Measurements from ENCODE around the gene SEPTIN10.

The SEPTIN10 gene

DNA sequence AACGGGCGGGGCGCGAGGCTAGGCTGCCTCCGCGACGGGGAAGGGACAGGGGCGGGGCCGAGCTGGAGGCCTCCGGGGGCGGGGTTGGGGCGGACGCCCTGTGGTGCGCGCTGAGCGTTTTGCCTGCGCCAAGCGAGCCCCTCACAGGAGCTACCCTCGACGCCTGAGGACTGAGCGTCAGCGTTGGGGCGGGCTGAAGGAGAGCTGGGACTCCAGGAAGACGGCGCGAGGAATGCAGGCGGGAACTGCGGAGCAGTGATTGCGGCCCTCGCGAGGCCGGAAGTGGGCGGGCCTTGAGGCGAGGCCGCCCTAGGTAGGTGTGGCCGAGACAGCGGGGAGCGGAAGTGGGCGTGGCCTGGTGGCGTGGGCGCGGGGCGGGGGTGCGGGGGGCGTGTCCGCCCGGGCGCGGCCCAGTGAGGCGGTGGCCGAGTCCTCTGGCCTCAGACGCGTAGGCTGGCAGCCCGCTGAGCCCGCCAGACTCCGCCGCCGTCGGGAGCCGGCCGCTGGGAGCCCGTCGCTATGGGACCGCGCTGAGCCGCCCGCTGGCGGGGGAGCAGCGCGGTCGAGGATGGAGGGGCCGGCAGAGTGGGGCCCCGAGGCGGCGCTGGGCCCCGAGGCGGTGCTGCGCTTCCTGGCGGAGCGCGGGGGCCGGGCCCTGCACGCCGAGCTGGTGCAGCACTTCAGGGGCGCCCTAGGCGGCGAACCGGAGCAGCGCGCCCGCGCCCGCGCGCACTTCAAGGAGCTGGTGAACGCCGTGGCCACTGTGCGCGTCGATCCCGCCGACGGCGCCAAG, at the start of gene SEPTIN10, which contains the start of gene SOWAHC:
Gene SEPTIN10 (minus strand): TSS at position 45 of the 793 bp plus-strand sequence. CDS start 139 bp downstream, outside the sequence.
Gene SOWAHC (plus strand): TSS at position 443 of the 793 bp plus-strand sequence. CDS start 126 bp downstream, at position 569.
- ChIA-PET POLR2A (interaction anchor here (0.7 to 3.7 kb wide), 16 partner anchors 9 to 120 kb away, joined by 3 to 13 read pairs (median 4); no protein-coding TSS in a partner anchor), CTCF (interaction anchor here (0.5 to 1.0 kb wide), 2 partner anchors 30 to 68 kb away, joined by 5 to 6 read pairs; no protein-coding TSS in a partner anchor)
- peak; percentile 91 for DNase-seq (ENCODE audit: extremely low spot score)
- TF ChIP-seq ZNF384 (IDR thresholded peaks at IDR 0.05) (no peak), L3MBTL2 (conservative IDR thresholded peaks at IDR 0.05) (peak; percentile 88), FOXM1 (IDR thresholded peaks at IDR 0.05; ENCODE audit: borderline replicate concordance) (no peak), SUZ12 (IDR thresholded peaks at IDR 0.05) (no peak), TARDBP (IDR thresholded peaks at IDR 0.05) (no peak), FOXK2 (IDR thresholded peaks at IDR 0.05) (no peak), SP1 (IDR thresholded peaks at IDR 0.05) (peak; percentile 86), HDGF (IDR thresholded peaks at IDR 0.05; ENCODE audit: borderline replicate concordance) (no peak), LEF1 (IDR thresholded peaks at IDR 0.05; ENCODE audit: borderline replicate concordance) (peak; percentile 60; the same call in 1 of the 2 replicates), ELF4 (IDR thresholded peaks at IDR 0.05) (peak; percentile 60; the same call in 1 of the 2 replicates), BHLHE40 (IDR thresholded peaks at IDR 0.05; ENCODE audit: borderline replicate concordance) (no peak), CTBP1 (IDR thresholded peaks at IDR 0.05; ENCODE audit: borderline replicate concordance) (no peak)

DNA sequence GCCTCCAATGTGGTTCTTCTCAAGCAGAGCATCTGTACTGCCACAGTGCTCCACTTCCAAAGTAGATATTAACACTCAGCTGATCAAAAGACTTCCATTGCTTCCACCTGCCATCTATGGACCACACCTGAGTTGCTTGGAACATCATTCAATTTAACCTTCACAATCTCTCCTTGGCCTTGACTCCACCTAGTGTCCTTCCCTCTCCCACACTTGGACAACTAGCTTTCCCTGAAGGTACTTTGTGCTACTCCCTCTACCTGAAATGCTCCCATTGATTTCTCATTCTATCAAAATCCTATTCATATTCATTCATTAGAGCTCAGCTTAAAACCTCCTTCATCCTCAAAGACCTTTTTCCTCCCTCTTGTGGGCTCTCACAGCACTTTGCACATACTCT, 49.1 kb upstream of the SEPTIN10 start:
- ChIA-PET POLR2A (interaction anchor here (1.3 kb wide), 1 partner anchor 49 kb away, joined by 4 read pairs; the partner anchor contains the start of genes SEPTIN10 and SOWAHC), CTCF (interaction anchor here (2.2 kb wide), 1 partner anchor 117 kb away, joined by 6 read pairs; no protein-coding TSS in a partner anchor)
- TF ChIP-seq, protein P1, sequence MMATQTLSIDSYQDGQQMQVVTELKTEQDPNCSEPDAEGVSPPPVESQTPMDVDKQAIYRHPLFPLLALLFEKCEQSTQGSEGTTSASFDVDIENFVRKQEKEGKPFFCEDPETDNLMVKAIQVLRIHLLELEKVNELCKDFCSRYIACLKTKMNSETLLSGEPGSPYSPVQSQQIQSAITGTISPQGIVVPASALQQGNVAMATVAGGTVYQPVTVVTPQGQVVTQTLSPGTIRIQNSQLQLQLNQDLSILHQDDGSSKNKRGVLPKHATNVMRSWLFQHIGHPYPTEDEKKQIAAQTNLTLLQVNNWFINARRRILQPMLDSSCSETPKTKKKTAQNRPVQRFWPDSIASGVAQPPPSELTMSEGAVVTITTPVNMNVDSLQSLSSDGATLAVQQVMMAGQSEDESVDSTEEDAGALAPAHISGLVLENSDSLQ (IDR thresholded peaks at IDR 0.05), result no peak
- no peak for TF ChIP-seq SUZ12 (IDR thresholded peaks at IDR 0.05)
- TF ChIP-seq BHLHE40 (IDR thresholded peaks at IDR 0.05; ENCODE audit: borderline replicate concordance), result no peak
- TF ChIP-seq TARDBP (IDR thresholded peaks at IDR 0.05), result no peak
- no peak for TF ChIP-seq L3MBTL2 (conservative IDR thresholded peaks at IDR 0.05)
- TF ChIP-seq NFRKB (IDR thresholded peaks at IDR 0.05), result no peak
- TF ChIP-seq FOXA1 (IDR thresholded peaks at IDR 0.05), result no peak
- TF ChIP-seq CTBP1 (IDR thresholded peaks at IDR 0.05; ENCODE audit: borderline replicate concordance), result no peak
- no peak for TF ChIP-seq SP1 (IDR thresholded peaks at IDR 0.05)
- TF ChIP-seq FOXK2 (IDR thresholded peaks at IDR 0.05), result no peak
- TF ChIP-seq HDGF (IDR thresholded peaks at IDR 0.05; ENCODE audit: borderline replicate concordance), result no peak
- no peak for TF ChIP-seq ARNT (IDR thresholded peaks at IDR 0.05)
- no peak for TF ChIP-seq FOXM1 (IDR thresholded peaks at IDR 0.05; ENCODE audit: borderline replicate concordance)
- no peak for TF ChIP-seq ELF4 (IDR thresholded peaks at IDR 0.05)
- TF ChIP-seq LEF1 (IDR thresholded peaks at IDR 0.05; ENCODE audit: borderline replicate concordance), result no peak
- no peak for TF ChIP-seq ZNF384 (IDR thresholded peaks at IDR 0.05)
- no peak for DNase-seq (ENCODE audit: extremely low spot score)

DNA sequence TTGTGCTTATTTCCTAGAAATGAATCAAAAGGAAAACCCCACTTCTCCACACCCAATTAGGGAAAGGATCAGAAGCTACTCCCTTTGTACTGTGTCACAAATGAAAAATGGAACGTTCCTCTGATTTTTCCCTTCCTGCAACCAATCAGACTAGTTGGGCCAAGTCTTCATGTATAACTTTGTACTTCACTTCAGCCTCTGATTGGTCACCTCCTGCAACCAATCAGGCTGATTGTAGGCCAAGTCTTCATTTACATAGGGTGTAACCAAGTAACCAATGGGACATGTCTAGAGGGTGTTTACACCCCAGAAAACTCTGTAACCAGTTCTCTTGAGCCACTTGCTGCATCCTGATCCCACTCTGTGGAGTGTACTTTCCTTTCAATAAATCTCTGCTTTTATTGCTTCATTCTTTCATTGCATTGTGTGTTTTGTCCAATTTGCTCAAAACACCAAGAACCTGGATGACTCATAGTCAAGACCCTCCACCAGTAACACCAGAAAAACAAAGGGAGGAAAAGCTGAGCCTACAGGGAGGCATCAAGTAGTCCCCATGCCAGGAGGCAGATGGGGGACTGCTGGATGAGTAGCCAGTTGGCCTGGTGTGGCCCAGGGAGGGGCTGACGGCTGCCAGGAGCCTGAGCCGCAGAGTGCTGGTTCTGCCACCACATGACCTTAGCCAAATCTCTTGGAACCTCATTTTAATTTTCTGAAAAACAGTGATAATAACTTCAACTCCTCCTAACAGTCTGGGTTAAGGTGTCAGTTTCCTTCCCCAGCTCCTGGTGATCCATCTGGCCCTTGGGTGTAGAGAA, 46.5 kb upstream of the SEPTIN10 start:
- POLR2A ChIA-PET, result interaction anchor here (3.4 kb wide), 1 partner anchor 46 kb away, joined by 9 read pairs; the partner anchor contains the start of genes SEPTIN10 and SOWAHC
- no peak for DNase-seq (ENCODE audit: extremely low spot score)
- TF ChIP-seq FOXA1 (IDR thresholded peaks at IDR 0.05) (no peak), SUZ12 (IDR thresholded peaks at IDR 0.05) (no peak), HDGF (IDR thresholded peaks at IDR 0.05; ENCODE audit: borderline replicate concordance) (no peak), FOXK2 (IDR thresholded peaks at IDR 0.05) (no peak), LEF1 (IDR thresholded peaks at IDR 0.05; ENCODE audit: borderline replicate concordance) (no peak), SP1 (IDR thresholded peaks at IDR 0.05) (no peak), BHLHE40 (IDR thresholded peaks at IDR 0.05; ENCODE audit: borderline replicate concordance) (no peak), ARNT (IDR thresholded peaks at IDR 0.05) (no peak), ZNF384 (IDR thresholded peaks at IDR 0.05) (no peak), L3MBTL2 (conservative IDR thresholded peaks at IDR 0.05) (no peak), TARDBP (IDR thresholded peaks at IDR 0.05) (no peak), CTBP1 (IDR thresholded peaks at IDR 0.05; ENCODE audit: borderline replicate concordance) (no peak), FOXM1 (IDR thresholded peaks at IDR 0.05; ENCODE audit: borderline replicate concordance) (no peak), ELF4 (IDR thresholded peaks at IDR 0.05) (no peak), NFRKB (IDR thresholded peaks at IDR 0.05) (no peak)
- TF ChIP-seq, protein P1 (IDR thresholded peaks at IDR 0.05), result no peak
- CTCF ChIA-PET, result interaction anchor here (1.1 kb wide), 1 partner anchor 14 kb away, joined by 3 read pairs; no protein-coding TSS in a partner anchor

DNA sequence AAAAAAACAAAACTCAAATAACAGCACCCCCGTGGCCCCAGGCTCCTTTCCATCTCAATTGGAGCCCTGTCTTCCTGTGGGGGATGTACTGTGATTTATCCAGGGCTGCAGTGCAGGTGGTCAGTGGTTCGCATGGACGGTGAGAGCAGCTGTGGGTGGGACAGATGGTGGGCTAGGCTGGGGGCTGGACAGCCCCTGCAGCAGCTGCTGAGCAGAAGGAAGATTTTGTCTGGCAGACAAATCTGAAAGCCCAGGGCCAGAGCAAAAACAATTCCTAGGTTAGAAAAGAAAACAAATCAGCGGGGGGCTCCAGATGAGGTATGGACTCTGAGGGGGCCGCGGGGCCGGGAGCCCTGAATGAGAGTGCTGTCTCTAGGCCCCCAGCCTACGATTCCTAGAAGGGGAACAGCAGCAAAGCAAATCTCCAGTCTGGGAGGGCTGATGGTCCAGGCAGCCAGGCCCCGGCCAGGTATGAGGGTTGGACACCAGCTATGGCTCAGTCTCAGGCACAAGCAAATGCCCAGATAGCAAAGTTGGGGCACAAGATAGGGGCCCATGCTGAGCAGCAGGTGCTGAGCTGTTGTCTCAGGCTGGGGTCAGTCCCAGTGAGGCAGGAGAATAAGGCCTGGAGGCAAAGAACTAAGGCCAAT, 45.8 kb upstream of the SEPTIN10 start:
- TF ChIP-seq, protein P1 (IDR thresholded peaks at IDR 0.05), result no peak
- CTCF ChIA-PET, result no interaction called here
- POLR2A ChIA-PET, result interaction anchor here (3.4 kb wide), 1 partner anchor 45 kb away, joined by 9 read pairs; the partner anchor contains the start of genes SEPTIN10 and SOWAHC
- DNase-seq (ENCODE audit: extremely low spot score), result no peak

DNA sequence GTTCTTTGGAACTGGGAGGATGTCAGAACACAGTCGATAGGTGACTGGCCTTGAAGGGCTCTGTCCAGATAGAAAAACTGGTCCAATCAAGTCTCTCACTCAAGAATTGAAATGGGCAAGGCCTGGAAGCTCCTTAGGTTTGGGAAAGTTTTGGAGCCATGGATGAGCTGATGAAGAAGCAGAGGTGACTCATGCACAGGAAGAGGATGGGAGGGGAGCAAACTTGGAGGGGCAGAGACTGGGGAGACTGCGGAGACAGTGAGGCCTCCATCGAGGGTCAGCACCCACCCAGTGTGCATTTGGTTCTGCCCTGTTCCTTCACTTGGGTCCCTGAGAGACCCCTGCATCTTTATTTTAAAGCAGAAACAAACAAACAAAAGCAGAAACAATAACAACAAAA, 41.5 kb upstream of the SEPTIN10 start:
- no peak for TF ChIP-seq BHLHE40 (IDR thresholded peaks at IDR 0.05; ENCODE audit: borderline replicate concordance)
- no peak for TF ChIP-seq CTBP1 (IDR thresholded peaks at IDR 0.05; ENCODE audit: borderline replicate concordance)
- TF ChIP-seq SP1 (IDR thresholded peaks at IDR 0.05), result no peak
- TF ChIP-seq ZNF384 (IDR thresholded peaks at IDR 0.05), result no peak
- no peak for TF ChIP-seq L3MBTL2 (conservative IDR thresholded peaks at IDR 0.05)
- TF ChIP-seq, protein P1 (IDR thresholded peaks at IDR 0.05), result no peak
- TF ChIP-seq FOXK2 (IDR thresholded peaks at IDR 0.05), result no peak
- TF ChIP-seq ARNT (IDR thresholded peaks at IDR 0.05), result no peak
- no peak for TF ChIP-seq SUZ12 (IDR thresholded peaks at IDR 0.05)
- TF ChIP-seq LEF1 (IDR thresholded peaks at IDR 0.05; ENCODE audit: borderline replicate concordance), result no peak
- no peak for TF ChIP-seq ELF4 (IDR thresholded peaks at IDR 0.05)
- no peak for TF ChIP-seq FOXA1 (IDR thresholded peaks at IDR 0.05)
- ChIA-PET POLR2A (no interaction called here), CTCF (no interaction called here)
- DNase-seq (ENCODE audit: extremely low spot score), result no peak

Measured in HEK293T (cell line).